GM19463 (cell line): Measurements from ENCODE around the gene MPP4.

Experiments
- ATAC-seq: cut with Tn5 transposase; IDR thresholded peaks from one replicate; pipeline ENCODE4 v1.9.1; 2021; ENCODE audit warnings: mild to moderate bottlenecking, moderate library complexity; ENCODE audit not compliant: unreplicated experiment

The MPP4 gene

GRCh38 chr2:201698588-201699226, at the start of gene MPP4:
MPP4 (minus strand) TSS chr2:201698644; CDS start chr2:201693954, 4,690 bp downstream.
- no peak for ATAC-seq

- ATAC-seq: no peak
Observed at GRCh38 chr2:201746551-201746950, 48.1 kb upstream of the MPP4 start.

GRCh38 chr2:201735486-201735885, 37.0 kb upstream of the MPP4 start:
- no peak for ATAC-seq

GRCh38 chr2:201734111-201734510, 35.7 kb upstream of the MPP4 start:
- no peak for ATAC-seq

GRCh38 chr2:201733544-201733943, 35.1 kb upstream of the MPP4 start:
- ATAC-seq: no peak

- no peak for ATAC-seq
Observed at GRCh38 chr2:201730651-201731285, 32.3 kb upstream of the MPP4 start.

- ATAC-seq: no peak
Observed at GRCh38 chr2:201715459-201715858, 17.0 kb upstream of the MPP4 start.

- ATAC-seq: no peak
Observed at GRCh38 chr2:201712726-201713125, 14.3 kb upstream of the MPP4 start.

GRCh38 chr2:201709747-201710146, 11.3 kb upstream of the MPP4 start:
- no peak for ATAC-seq

GRCh38 chr2:201709049-201709448, 10.6 kb upstream of the MPP4 start:
- no peak for ATAC-seq

- no peak for ATAC-seq
Observed at GRCh38 chr2:201707753-201708152, 9.3 kb upstream of the MPP4 start.

GRCh38 chr2:201707142-201707541, 8.7 kb upstream of the MPP4 start:
- no peak for ATAC-seq

GRCh38 chr2:201704536-201704935, 6.1 kb upstream of the MPP4 start:
- no peak for ATAC-seq

- no peak for ATAC-seq
Observed at GRCh38 chr2:201701646-201702045, 3.2 kb upstream of the MPP4 start.

GRCh38 chr2:201699416-201699815, 972 bp upstream of the MPP4 start:
- ATAC-seq: no peak

GRCh38 chr2:201697899-201698298, 545 bp downstream of the MPP4 start:
- ATAC-seq: no peak

GRCh38 chr2:201696151-201696659, 2.2 kb downstream of the MPP4 start:
- no peak for ATAC-seq

GRCh38 chr2:201685156-201685555, 13.3 kb downstream of the MPP4 start:
- ATAC-seq: no peak

GRCh38 chr2:201680743-201681142, 17.7 kb downstream of the MPP4 start:
- ATAC-seq: no peak

- no peak for ATAC-seq
Observed at GRCh38 chr2:201678401-201678800, 20.0 kb downstream of the MPP4 start.

GRCh38 chr2:201675454-201675853, 23.0 kb downstream of the MPP4 start:
- ATAC-seq: no peak

GRCh38 chr2:201674794-201675193, 23.6 kb downstream of the MPP4 start:
- no peak for ATAC-seq

GRCh38 chr2:201674298-201674697, 24.1 kb downstream of the MPP4 start:
- no peak for ATAC-seq
